HEK293T (cell line): ENCODE measurements around the gene RASGRP2.

Source experiments
- CTCF ChIA-PET: fragments of 350-600 bp; formaldehyde crosslinking; extraction: SDS; loops from one replicate; lab custom pipeline; 2021; ENCODE audit warnings: antibody characterized with exemption, inconsistent platforms; lab: Yijun Ruan, JAX
- POLR2A ChIA-PET: fragments of 350-600 bp; formaldehyde crosslinking; extraction: SDS; loops from one replicate; lab custom pipeline; 2020; ENCODE audit warnings: antibody characterized with exemption, inconsistent platforms; lab: Yijun Ruan, JAX
- DNase-seq: peaks from one replicate; pipeline ENCODE4 v3.0.0; 2012; ENCODE audit warnings: mixed read lengths; ENCODE audit errors: extremely low spot score
- ARNT ChIP-seq: fragments of 450-650 bp; IDR thresholded peaks from 2 replicates; pipeline ENCODE4 v1.6.1; 2017; ENCODE audit warnings: mild to moderate bottlenecking
- BHLHE40 ChIP-seq: fragments of 450-650 bp; IDR thresholded peaks from 2 replicates; pipeline ENCODE4 v1.6.1; 2016; ENCODE audit warnings: mild to moderate bottlenecking, moderate library complexity, borderline replicate concordance
- CTBP1 ChIP-seq: fragments of 450-650 bp; IDR thresholded peaks from 2 replicates; pipeline ENCODE4 v1.6.1; 2016; ENCODE audit warnings: borderline replicate concordance
- ELF4 ChIP-seq: fragments of 450-650 bp; IDR thresholded peaks from 2 replicates; pipeline ENCODE4 v1.6.1; 2017; ENCODE audit warnings: antibody characterized with exemption
- FOXA1 ChIP-seq: fragments of 450-650 bp; IDR thresholded peaks from 2 replicates; pipeline ENCODE4 v1.6.1; 2016; ENCODE audit warnings: mild to moderate bottlenecking
- FOXK2 ChIP-seq: fragments of 450-650 bp; IDR thresholded peaks from 2 replicates; pipeline ENCODE4 v1.6.1; 2016; ENCODE audit warnings: mild to moderate bottlenecking
- FOXM1 ChIP-seq: fragments of 450-650 bp; IDR thresholded peaks from 2 replicates; pipeline ENCODE4 v1.6.1; 2017; ENCODE audit warnings: mild to moderate bottlenecking, borderline replicate concordance
- HDGF ChIP-seq: fragments of 450-650 bp; IDR thresholded peaks from 2 replicates; pipeline ENCODE4 v1.6.1; 2017; ENCODE audit warnings: antibody characterized with exemption, borderline replicate concordance
- L3MBTL2 ChIP-seq: fragments of 450-650 bp; conservative IDR thresholded peaks from 2 replicates; pipeline ENCODE4 v1.6.1; 2016; ENCODE audit warnings: mild to moderate bottlenecking
- LEF1 ChIP-seq: fragments of 450-650 bp; IDR thresholded peaks from 2 replicates; pipeline ENCODE4 v1.6.1; 2017; ENCODE audit warnings: mild to moderate bottlenecking, borderline replicate concordance
- NFRKB ChIP-seq: fragments of 450-650 bp; IDR thresholded peaks from 2 replicates; pipeline ENCODE4 v1.6.1; 2016; ENCODE audit warnings: mild to moderate bottlenecking, moderate library complexity
- SP1 ChIP-seq: fragments of 450-650 bp; IDR thresholded peaks from 2 replicates; pipeline ENCODE4 v1.6.1; 2017
- SUZ12 ChIP-seq: fragments of 450-650 bp; IDR thresholded peaks from 2 replicates; pipeline ENCODE4 v1.6.1; 2016; ENCODE audit warnings: mild to moderate bottlenecking
- TARDBP ChIP-seq: fragments of 450-650 bp; IDR thresholded peaks from 2 replicates; pipeline ENCODE4 v1.6.1; 2016
- ZNF384 ChIP-seq: fragments of 450-650 bp; IDR thresholded peaks from 2 replicates; pipeline ENCODE4 v1.6.1; 2016
- TF ChIP-seq, protein P1 (sequence below): fragments of 450-650 bp; IDR thresholded peaks from 2 replicates; pipeline ENCODE4 v1.6.1; 2016

Gene RASGRP2

DNA sequence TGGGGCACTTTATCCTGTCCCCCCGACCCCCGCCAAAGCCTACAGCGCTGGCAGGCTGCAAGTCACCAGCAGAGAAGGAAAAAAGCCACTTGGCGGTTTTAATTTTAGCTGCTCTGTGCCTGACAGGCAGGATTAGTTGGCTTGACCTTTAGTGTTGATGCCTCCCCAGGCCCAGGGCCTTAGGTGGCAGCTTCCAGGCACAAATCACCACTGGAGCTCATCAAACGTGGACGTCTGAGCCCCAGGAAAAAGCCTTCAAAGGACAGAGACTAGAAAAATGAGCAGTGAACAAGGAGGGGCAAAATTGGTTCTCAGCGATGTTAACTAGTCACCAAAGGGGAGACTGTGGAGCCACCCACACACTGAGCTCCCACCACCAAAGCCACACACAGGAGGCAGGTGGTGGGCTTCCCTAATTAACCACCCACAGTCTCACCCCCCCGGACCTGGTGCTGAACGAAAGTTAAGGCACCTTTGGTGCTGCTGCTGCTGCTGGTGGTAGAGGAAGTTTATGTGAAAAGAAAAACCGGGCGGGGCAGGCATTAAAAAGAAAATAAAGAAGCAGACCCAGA is 20.2 kb upstream of the RASGRP2 start:
- DNase-seq, result no peak
- POLR2A ChIA-PET, result interaction anchor here (0.8 to 2.0 kb wide), 4 partner anchors 9 to 20 kb away, joined by 3 to 11 read pairs (median 4); partner anchors contain the start of genes RASGRP2 and SF1
- CTCF ChIA-PET, result no interaction called here
- no peak for TF ChIP-seq BHLHE40
- TF ChIP-seq L3MBTL2, result no peak
- TF ChIP-seq ARNT, result no peak
- TF ChIP-seq TARDBP, result no peak
- TF ChIP-seq LEF1, result no peak
- TF ChIP-seq, protein P1, sequence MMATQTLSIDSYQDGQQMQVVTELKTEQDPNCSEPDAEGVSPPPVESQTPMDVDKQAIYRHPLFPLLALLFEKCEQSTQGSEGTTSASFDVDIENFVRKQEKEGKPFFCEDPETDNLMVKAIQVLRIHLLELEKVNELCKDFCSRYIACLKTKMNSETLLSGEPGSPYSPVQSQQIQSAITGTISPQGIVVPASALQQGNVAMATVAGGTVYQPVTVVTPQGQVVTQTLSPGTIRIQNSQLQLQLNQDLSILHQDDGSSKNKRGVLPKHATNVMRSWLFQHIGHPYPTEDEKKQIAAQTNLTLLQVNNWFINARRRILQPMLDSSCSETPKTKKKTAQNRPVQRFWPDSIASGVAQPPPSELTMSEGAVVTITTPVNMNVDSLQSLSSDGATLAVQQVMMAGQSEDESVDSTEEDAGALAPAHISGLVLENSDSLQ, result no peak
- TF ChIP-seq FOXM1, result no peak
- TF ChIP-seq NFRKB, result no peak
- no peak for TF ChIP-seq SUZ12
- TF ChIP-seq ELF4, result no peak
- no peak for TF ChIP-seq CTBP1
- TF ChIP-seq ZNF384, result no peak
- TF ChIP-seq SP1, result no peak
- TF ChIP-seq HDGF, result no peak
- no peak for TF ChIP-seq FOXA1
- no peak for TF ChIP-seq FOXK2

DNA sequence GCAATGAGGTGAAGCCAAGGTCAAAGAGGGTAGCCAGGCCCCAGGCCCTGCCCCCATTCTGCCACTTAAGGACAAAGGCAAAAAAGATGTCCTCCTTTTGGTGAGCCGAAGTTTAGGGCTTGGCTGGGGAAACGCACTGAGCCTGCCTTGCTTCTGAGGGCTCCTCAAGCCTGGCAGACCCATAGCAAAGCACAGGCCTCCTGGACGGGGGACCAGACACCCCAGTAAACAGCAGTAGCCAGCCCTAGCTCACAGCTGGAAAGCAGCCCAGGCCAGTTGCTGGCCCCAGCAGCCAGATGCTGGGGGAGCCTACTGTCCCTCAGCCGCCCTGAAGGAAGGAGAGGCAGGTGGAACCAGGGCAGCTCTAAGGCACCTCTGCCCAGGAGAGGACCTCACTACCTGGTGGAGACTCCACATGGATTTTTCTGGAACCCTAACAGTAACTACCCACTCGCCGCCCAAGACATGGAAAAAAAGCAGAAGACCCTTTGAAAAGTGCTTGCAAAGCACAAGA is 19.6 kb upstream of the RASGRP2 start:
- TF ChIP-seq ELF4, result no peak
- CTCF ChIA-PET, result interaction anchor here (0.8 kb wide), 1 partner anchor 113 kb away, joined by 3 read pairs; no protein-coding TSS in a partner anchor
- DNase-seq, result no peak
- POLR2A ChIA-PET, result interaction anchor here (0.5 to 2.0 kb wide), 5 partner anchors 9 to 36 kb away, joined by 3 to 11 read pairs (median 3); partner anchors contain the start of genes RASGRP2 and SF1

DNA sequence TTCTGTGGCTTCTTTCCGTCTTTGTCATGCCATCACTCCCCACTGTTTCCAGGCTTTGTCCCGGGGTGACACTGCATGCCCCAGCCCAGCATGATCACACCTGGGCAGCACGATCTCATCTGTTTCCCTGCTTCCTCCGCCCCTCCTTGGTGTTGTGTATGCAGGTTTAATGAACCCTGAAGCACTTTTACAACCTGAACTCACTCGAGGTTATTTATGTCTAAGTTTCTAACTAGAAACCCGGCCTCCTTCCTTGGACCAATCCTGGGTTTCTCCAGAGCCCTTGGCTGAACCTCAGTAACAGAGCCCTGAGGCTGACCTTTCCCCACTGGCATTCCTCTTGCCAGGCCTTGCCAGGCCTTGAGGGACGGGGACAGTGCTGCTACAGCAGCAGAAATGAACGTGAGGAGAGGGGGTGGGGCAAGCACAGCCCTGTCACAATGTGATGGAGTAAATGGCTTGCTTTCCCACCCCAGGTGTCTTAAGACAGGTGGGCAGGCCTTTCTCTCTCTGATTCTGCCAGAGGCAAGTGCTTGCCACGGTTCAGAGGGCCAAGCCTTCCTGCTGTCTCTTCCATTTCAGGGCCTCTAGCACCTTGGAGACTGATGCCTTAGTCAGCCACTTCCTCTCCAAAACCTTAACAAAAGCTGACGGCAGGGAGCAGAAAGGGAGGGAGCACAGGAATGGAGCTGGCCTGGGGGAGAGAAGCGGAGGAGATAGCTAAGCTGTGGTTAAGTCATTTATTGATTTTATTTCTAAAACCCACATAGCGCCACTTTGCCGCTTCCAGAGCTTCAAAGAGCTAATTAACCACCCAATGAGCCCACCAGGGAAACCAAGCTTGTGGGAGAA is 19.0 kb upstream of the RASGRP2 start:
- no peak for DNase-seq
- ChIA-PET POLR2A (interaction anchor here (0.5 to 2.0 kb wide), 7 partner anchors 8 to 37 kb away, joined by 3 to 11 read pairs (median 4); partner anchors contain the start of genes RASGRP2 and SF1), CTCF (interaction anchor here (0.8 kb wide), 1 partner anchor 112 kb away, joined by 3 read pairs; no protein-coding TSS in a partner anchor)
- TF ChIP-seq ZNF384, result no peak
- TF ChIP-seq FOXM1, result no peak
- TF ChIP-seq L3MBTL2, result no peak

DNA sequence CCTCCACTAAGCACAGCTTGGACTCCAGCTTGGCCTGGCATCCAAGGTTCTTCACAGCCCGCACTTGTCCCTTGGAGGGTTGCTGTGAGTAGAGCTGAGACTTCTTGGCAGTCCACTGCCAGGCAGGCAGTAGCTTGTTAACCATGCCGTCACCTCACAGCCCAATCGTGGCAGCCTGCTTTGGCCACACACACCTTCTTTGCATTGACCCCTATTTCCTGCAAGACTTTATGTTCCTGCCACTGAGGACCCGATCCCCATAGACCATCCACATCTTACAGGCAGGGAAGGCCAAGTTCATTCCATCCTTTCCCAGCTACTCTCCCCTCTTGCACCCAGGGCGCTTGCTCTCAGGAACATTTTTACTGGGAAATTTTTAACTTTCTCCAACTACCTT is 18.3 kb upstream of the RASGRP2 start:
- ChIA-PET CTCF (no interaction called here), POLR2A (interaction anchor here (1.1 kb wide), 2 partner anchors 8 to 16 kb away, joined by 4 to 8 read pairs; no protein-coding TSS in a partner anchor)
- TF ChIP-seq, protein P1, result no peak
- TF ChIP-seq FOXA1 (no peak), FOXM1 (no peak), FOXK2 (no peak), ELF4 (no peak), TARDBP (no peak), ARNT (no peak)
- DNase-seq, result no peak

DNA sequence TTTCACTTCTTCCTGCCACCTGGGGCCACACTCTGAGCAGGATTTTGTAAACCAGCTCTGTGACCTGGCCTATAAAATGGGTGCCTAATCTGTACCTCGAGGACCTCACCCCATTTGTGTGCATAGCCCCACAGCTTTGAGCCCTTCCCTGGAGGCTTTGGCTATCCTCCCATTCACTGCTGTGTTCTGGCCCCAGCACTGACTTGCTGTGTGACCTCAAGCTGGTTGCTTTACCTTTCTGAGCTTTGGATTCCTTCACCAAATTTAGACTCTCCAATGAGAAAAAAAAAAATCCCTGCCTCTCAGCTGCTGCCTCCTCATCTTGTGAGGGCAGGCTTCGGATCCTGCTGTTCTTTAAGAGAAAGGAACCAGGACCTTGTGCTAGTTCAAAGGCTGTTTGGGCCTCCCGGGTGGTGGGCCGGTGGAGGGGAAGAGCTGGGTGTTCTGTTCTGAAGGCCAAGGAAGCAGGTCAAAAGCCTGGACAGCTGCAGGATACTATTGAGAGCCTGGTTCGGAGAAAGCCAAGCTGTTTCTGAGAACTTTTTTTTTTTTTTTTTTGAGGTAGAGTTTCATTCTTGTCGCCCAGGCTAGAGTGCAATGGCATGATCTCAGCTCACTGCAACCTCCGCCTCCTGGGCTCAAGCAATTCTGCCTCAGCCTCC is 16.9 kb upstream of the RASGRP2 start:
- ChIA-PET CTCF (interaction anchor here (0.7 to 2.4 kb wide), 4 partner anchors 14 to 26 kb away, joined by 3 to 7 read pairs (median 6); partner anchors contain the start of gene RASGRP2), POLR2A (interaction anchor here (0.6 to 1.4 kb wide), 4 partner anchors 16 to 18 kb away, joined by 3 to 9 read pairs (median 4); partner anchors contain the start of genes RASGRP2 and SF1)
- no peak for TF ChIP-seq ARNT
- TF ChIP-seq TARDBP, result no peak
- TF ChIP-seq ELF4, result no peak
- TF ChIP-seq L3MBTL2, result no peak
- no peak for TF ChIP-seq FOXM1
- TF ChIP-seq ZNF384, result no peak
- TF ChIP-seq SUZ12, result no peak
- TF ChIP-seq LEF1, result no peak
- TF ChIP-seq FOXK2, result no peak
- TF ChIP-seq, protein P1, result no peak
- no peak for TF ChIP-seq SP1
- no peak for TF ChIP-seq FOXA1
- TF ChIP-seq NFRKB, result no peak
- TF ChIP-seq BHLHE40, result no peak
- TF ChIP-seq HDGF, result no peak
- TF ChIP-seq CTBP1, result no peak
- no peak for DNase-seq
